Endothelial cell of hepatic sinusoid (primary cell): ENCODE measurements around the gene ARHGAP1.

ENCODE experiments used
- in situ Hi-C: cut with HindIII; loops from 2 replicates; pipeline ENCODE4 v1.10.0; 2017; ENCODE audit warnings: low sequenced_read_pairs

Gene ARHGAP1

GRCh38 chr11:46700241-46701077 lies at the start of gene ARHGAP1, which contains the start of gene ZNF408:
ARHGAP1 (minus strand) TSS chr11:46700619; CDS start chr11:46696107, 4,512 bp downstream.
ZNF408 (plus strand) TSS chr11:46701031; CDS start chr11:46701048, 17 bp downstream.
- in situ Hi-C loops, result no loop called here

DNA sequence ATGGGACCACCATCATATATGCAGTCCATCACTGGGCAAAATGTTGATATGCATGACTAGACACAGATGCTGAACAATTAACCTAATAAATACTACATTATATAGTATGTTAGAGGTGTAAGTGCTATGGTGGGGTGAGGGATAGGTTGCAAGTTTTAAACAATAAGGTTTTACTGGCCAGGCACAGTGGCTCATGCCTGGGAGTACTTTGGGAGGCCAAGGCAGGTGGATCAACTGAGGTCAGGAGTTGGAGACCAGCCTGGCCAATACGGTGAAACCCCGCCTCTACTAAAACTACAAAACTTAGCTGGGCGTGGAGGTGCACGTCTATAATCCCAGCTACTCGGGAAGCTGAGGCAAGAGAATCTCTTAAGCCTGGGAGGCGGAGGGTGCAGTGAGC lies 46.7 kb upstream of the ARHGAP1 start:
- in situ Hi-C loops, result no loop called here

- in situ Hi-C loops, result no loop called here
Observed at GRCh38 chr11:46745995-46746394, 45.6 kb upstream of the ARHGAP1 start.

DNA sequence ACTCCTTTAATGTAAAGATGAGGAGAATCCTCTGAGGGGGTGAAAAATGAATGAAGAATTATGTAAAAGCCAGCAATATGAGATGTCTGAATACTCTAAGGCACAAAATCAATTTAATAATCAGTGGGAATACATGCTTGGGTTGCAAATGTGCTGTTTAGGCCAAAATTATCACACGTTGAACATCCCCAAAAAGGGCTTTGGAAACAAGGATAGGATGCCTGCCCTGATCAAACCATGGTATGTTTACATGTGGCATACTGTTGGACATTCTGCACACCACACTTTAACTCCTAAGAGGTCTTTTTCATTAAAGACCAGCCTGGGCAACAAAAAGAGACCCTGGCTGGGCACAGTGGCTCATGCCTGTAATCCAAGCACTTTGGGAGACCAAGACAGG lies 44.9 kb upstream of the ARHGAP1 start:
- in situ Hi-C loops, result no loop called here

DNA sequence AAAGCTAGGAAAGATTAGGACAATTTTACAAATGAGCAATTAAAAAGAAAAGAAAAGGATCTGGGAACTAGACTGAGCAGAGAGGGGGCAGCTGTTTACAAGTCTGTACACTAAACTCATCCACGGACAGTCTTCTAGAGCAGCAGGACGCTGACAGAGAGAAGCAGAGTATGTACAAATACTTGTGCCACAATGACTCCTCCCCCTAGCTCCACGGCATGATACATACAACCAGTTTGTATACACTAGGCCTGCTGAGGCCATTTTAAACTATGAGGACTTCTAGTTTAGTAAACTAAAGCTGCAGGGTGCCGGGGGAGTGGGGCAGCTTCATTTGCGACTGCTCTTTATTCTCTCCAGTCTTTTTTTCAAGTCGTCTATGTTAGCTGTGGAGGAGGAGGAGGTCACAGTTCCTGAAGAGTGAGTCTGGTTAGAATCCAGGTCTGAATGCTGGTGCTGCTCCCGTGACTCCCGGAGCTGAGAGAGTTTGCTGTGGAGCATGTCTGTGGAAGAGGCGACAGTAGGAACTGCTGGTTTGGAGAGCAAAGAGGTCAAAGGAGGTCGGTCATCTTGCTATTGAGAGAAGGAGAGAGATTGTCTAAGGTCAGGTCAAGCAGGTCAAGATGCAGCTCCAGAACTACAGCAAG lies 43.4 kb upstream of the ARHGAP1 start:
- in situ Hi-C loops, result no loop called here

- in situ Hi-C loops, result no loop called here
Observed at GRCh38 chr11:46743043-46743442, 42.6 kb upstream of the ARHGAP1 start.

DNA sequence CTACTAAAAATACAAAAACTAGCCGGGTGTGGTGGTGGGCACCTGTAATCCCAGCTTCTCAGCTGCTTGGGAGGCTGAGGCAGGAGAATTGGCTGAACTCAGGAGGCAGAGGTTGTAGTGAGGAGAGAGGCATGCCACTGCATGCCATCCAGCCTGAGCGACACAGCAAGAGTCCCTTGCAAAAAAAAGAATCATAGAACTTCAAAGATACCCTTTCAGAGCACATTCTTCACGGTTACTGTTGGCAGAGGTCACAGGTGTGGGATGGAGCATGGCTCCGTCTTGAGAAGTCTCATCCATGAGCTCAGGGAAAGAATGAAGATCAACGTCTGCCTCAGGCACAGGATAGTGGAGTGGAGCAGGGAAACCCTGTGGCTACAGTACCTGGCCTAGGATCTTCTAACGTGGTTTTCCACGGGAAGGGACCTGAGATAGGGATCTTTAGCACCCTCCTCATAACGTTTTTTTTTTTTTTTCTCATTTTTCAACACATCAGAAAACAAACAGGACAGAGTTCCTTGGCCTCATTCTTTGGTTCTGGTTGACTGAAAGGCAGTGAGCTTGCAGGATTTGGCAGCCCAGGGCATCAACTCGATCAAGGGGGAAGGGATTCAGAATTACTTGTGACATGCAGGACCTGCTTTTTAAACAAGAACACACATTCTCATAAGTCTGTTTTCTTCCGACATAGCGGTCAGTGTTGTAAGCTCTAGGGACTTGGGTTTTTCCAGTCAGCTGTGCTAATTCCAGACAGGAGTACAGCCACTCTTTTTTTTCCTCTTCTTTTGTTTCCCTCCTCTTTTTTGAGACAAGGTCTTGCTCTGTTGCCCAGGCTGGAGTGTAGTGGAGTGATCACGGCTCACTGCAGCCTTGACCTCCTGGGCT lies 41.4 kb upstream of the ARHGAP1 start:
- in situ Hi-C loops, result no loop called here

DNA sequence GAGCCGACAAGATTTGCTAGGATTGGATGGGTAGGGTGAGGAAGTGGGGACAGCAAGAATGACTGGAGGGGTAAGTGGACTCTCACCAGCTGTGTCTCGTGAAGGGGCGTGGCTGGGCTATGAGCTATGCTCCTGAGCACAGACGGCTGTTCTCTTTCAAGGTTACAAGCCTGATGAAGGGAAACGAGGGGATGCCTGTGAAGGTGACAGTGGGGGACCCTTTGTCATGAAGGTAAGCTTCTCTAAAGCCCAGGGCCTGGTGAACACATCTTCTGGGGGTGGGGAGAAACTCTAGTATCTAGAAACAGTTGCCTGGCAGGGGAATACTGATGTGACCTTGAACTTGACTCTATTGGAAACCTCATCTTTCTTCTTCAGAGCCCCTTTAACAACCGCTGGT lies 38.5 kb upstream of the ARHGAP1 start:
- in situ Hi-C loops, result no loop called here

DNA sequence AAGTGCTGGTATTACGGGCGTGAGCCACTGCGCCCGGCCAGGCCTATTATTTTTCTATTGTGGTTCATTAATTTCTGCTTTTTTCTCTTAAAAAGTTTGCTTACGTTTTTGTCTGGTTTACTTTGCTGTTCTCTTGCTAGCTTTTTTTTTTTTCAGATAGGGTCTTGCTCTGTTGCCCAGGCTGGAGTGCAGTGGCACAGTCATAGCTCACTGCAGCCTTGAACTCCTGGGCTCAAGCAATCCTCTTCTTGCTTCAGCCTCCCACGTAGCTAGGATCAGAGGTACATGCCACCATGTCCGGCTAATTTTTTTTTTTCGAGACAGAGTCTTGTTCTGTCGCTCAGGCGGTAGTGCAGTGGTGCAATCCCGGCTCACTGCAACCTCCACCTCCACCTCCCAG lies 37.3 kb upstream of the ARHGAP1 start:
- in situ Hi-C loops, result no loop called here

- in situ Hi-C loops, result no loop called here
Observed at GRCh38 chr11:46736615-46737014, 36.2 kb upstream of the ARHGAP1 start.

DNA sequence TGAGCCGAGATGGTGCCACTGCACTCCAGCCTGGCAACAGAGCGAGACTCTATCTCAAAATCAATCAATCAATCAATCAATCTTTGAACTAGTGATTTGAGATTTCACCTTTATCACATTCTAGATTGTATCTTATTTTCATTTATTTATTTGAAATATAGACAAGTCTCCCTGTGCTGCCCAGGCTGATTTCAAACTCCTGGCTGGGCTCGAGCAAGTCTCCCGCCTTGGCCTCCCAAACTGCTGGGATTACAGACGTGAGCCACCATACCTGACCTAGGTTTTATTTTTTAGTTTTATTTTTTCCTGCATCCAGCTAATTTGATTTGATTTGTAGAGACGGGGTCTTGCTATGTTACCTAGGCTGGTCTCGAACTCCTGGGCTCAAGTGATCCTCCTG lies 35.7 kb upstream of the ARHGAP1 start:
- in situ Hi-C loops, result no loop called here

DNA sequence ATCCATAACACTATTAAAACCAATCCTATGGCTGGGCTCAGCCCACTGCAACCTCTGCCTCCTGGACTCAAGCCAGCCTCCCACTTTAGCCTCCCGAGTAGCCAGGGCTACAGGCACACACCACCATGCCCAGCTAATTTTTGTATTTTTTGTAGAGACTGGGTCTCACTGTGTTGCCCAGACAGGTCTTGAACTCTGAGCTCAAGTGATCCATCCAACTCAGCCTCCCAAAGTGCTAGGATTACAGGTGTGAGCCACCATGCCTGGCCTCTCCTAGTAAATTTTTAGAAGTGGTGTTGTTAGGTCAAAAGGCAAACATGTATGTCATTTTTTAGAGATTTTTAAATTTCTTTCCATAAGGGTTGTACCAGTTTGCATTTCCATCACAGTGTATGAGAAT lies 32.8 kb upstream of the ARHGAP1 start:
- in situ Hi-C loops, result no loop called here

GRCh38 chr11:46731545-46731944 lies 31.1 kb upstream of the ARHGAP1 start:
- in situ Hi-C loops, result no loop called here

DNA sequence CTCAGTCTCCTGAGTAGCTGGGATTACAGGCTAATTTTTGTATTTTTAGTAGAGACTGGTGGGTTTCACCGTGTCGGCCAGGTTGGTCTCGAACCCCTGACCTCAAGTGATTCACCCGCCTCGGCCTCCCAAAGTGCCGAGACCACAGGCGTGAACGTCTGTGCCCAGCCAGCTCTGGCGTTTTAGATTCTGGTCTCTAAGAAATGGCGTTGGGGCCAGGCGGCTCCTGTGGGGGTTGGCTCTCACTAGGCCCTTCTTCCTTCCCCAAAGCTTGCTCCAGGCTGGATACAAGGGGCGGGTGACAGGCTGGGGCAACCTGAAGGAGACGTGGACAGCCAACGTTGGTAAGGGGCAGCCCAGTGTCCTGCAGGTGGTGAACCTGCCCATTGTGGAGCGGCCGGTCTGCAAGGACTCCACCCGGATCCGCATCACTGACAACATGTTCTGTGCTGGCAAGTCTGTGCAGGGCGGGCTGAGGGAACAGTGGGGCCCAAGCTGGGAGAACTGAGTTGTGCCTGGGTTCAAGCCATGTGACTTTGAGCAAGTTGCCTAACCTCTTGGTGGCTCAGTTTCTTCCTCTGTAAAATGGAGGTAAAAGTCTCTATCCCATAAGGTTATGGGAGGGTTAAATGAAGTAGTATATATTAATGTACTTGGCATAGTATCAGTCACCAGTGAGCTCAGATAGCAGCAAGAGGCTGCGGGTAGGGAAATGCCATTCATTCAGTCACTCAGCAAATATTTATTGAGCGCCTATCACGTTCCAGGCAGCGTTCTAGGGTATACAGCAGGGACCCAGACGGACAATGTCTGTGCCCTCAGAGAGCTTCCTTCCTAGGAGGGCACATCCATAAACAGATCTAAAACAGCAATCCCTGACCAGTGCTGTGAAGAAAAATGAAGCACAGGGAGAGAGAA lies 28.9 kb upstream of the ARHGAP1 start:
- in situ Hi-C loops, result loop anchor here (5.0 kb wide), 1 partner anchor 57 kb away; no protein-coding TSS in a partner anchor

DNA sequence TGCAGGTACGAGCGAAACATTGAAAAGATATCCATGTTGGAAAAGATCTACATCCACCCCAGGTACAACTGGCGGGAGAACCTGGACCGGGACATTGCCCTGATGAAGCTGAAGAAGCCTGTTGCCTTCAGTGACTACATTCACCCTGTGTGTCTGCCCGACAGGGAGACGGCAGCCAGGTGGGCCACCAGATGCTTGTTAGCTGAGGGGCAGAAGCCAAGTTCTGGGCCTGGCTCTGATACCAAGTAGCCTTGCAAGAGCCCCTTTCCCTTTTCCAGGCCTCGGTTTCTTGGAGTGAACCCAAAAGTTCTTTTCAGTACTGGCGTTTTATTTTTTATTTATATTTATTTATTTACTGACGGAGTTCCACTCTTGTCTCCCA lies 28.2 kb upstream of the ARHGAP1 start:
- in situ Hi-C loops, result loop anchor here (5.0 kb wide), 1 partner anchor 56 kb away; no protein-coding TSS in a partner anchor

DNA sequence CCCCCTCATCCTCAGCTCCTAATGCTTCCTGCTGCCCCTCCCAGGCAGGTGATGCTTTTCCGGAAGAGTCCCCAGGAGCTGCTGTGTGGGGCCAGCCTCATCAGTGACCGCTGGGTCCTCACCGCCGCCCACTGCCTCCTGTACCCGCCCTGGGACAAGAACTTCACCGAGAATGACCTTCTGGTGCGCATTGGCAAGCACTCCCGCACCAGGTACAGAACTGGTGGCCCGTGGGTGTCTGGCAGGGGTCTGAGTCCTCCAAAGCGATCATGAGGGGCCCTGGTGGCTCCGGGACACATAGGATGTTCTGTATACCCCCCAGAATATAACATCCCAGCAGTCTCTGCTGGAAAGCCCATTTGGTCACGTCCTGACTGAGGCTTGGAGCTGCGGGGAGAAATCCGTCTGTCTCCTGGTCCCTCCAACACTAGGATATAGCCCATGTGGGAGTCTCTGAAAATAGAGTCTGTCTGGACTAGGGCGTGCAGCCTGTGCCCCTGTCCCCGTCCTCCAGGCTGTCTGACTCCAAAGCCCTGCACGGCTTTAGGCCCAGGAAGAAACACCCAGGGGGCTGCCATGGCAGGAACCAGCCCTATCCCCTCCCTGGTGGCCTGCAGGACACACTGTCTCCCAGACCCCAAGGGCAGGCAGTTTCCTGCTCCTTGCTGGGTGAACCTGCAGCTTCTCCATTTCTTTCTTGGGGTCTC lies 27.7 kb upstream of the ARHGAP1 start:
- in situ Hi-C loops, result loop anchor here (5.0 kb wide), 1 partner anchor 56 kb away; no protein-coding TSS in a partner anchor

DNA sequence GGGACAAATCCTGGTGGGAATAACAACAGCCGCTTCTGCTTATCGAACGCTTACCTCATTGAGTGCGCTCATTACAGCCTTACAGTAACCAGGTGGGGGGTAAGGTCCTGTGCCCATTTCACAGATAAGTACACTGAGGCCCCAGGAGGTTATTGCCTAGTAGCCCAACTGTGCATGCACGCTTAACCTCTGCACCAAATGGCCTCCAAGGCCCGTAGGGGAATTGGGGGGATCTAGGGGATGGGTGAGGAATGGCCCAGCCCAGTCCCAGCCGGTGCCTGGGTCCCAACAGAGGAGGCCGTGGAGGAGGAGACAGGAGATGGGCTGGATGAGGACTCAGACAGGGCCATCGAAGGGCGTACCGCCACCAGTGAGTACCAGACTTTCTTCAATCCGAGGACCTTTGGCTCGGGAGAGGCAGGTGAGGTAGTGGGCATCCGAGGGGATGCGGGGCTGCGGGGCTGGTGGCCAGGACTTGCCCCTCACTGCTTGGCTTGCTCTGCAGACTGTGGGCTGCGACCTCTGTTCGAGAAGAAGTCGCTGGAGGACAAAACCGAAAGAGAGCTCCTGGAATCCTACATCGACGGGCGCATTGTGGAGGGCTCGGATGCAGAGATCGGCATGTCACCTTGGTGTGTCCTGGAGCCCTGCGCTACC lies 25.9 kb upstream of the ARHGAP1 start:
- in situ Hi-C loops, result loop anchor here (5.0 kb wide), 1 partner anchor 54 kb away; no protein-coding TSS in a partner anchor

DNA sequence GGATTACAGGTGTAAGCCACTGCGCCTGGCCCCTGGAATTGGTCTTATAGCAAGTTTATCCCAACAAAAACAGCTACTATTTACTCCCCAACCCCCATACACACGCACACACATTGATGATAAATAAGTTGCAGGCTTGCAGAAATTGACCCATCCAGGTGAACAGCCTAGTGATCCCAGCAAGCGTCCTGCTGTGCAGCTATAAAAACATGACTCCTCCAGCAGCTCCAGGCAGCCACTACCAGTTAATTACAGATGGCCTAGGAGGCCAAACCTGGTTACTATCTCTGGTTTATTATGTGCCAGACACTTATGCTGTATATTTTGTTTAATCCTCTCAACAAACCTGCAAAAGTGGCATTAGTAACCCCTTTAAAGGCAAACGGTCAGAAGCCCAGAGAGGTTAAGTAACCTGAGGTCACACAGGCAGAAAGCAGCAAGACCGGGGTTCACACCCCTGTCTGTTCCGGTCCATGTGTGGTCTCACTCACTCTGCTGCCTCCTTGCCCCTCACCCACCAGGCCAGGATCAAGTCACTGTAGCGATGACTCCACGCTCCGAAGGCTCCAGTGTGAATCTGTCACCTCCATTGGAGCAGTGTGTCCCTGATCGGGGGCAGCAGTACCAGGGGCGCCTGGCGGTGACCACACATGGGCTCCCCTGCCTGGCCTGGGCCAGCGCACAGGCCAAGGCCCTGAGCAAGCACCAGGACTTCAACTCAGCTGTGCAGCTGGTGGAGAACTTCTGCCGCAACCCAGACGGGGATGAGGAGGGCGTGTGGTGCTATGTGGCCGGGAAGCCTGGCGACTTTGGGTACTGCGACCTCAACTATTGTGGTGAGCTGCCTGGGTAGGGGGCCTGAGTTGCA lies 25.2 kb upstream of the ARHGAP1 start:
- in situ Hi-C loops, result loop anchor here (5.0 kb wide), 1 partner anchor 53 kb away; no protein-coding TSS in a partner anchor
